WTC11 (cell line): ENCODE results near the gene PRRT1. TPM values are rescaled to one million over a fixed set of nuclear protein-coding genes. Genes with fewer than 3 reads are reported as not detected.
A peak's percentile ranks its signal among the peaks of the same experiment; 100 is the strongest.

Source experiments
- ATAC-seq: fragments of 200-7000 bp; cut with Tn5 transposase; 2 replicates; pipeline ENCODE4 v1.10.0; 2021; ENCODE audit warnings: mild to moderate bottlenecking, moderate library complexity
- CTCF ChIA-PET: fragments of 300-600 bp; sonication (Branson Sonifier 250); formaldehyde crosslinking; loops from one replicate; lab custom pipeline; 2021; ENCODE audit warnings: antibody characterized with exemption; lab: Charles Lee
- POLR2A ChIA-PET: fragments of 350-600 bp; sonication (Branson Sonifier 250); formaldehyde crosslinking; loops from one replicate; lab custom pipeline; 2021; ENCODE audit warnings: antibody characterized with exemption; lab: Charles Lee
- DNase-seq: peaks from one replicate; pipeline ENCODE4 v3.0.0; 2021; ENCODE audit warnings: low spot score
- H3K27ac Mint-ChIP-seq: 2 replicates; pipeline ENCODE4 v1.8.0; 2021; ENCODE audit warnings: mixed read lengths
- H3K27me3 Mint-ChIP-seq: 2 replicates; pipeline ENCODE4 v1.8.0; 2021; ENCODE audit warnings: low read depth, mild to moderate bottlenecking, moderate library complexity, mixed read lengths
- H3K36me3 Mint-ChIP-seq: 2 replicates; pipeline ENCODE4 v1.8.0; 2021; ENCODE audit warnings: mixed read lengths
- H3K4me1 Mint-ChIP-seq: 2 replicates; pipeline ENCODE4 v1.8.0; 2022; ENCODE audit warnings: mixed read lengths
- H3K4me3 Mint-ChIP-seq: 2 replicates; pipeline ENCODE4 v1.8.0; 2021; ENCODE audit warnings: mild to moderate bottlenecking, moderate library complexity, mixed read lengths
- H3K9me3 Mint-ChIP-seq: 2 replicates; pipeline ENCODE4 v1.8.0; 2021; ENCODE audit warnings: mixed read lengths
- ATF1 ChIP-seq: sonication (generic); formaldehyde crosslinking; IDR thresholded peaks from 2 replicates; pipeline ENCODE4 v1.8.1; 2023; ENCODE audit warnings: mild to moderate bottlenecking, moderate library complexity, missing genetic modification reagents
- ATF6 ChIP-seq: sonication (generic); formaldehyde crosslinking; IDR thresholded peaks from 2 replicates; pipeline ENCODE4 v1.8.1; 2023; ENCODE audit warnings: mild to moderate bottlenecking, missing genetic modification reagents
- CREM ChIP-seq: sonication (generic); formaldehyde crosslinking; IDR thresholded peaks from 2 replicates; pipeline ENCODE4 v1.8.1; 2022; ENCODE audit warnings: mild to moderate bottlenecking, missing genetic modification reagents, moderate library complexity
- ESRRA ChIP-seq: sonication (generic); formaldehyde crosslinking; IDR thresholded peaks from 2 replicates; pipeline ENCODE4 v1.8.1; 2022; ENCODE audit warnings: mild to moderate bottlenecking, missing genetic modification reagents, borderline replicate concordance
- FOXK1 ChIP-seq: sonication (generic); formaldehyde crosslinking; IDR thresholded peaks from 2 replicates; pipeline ENCODE4 v1.8.0; 2022; ENCODE audit warnings: mild to moderate bottlenecking, moderate library complexity, missing genetic modification reagents
- HMGA2 ChIP-seq: fragments of 250-450 bp; sonication (Bioruptor Pico); IDR thresholded peaks from 2 replicates; pipeline ENCODE4 v1.4.0; 2021; ENCODE audit warnings: mild to moderate bottlenecking, moderate library complexity
- KAT7 ChIP-seq: sonication (generic); formaldehyde crosslinking; IDR thresholded peaks from 2 replicates; pipeline ENCODE4 v1.8.1; 2023; ENCODE audit warnings: missing genetic modification reagents, mild to moderate bottlenecking, borderline replicate concordance
- MLX ChIP-seq: sonication (generic); formaldehyde crosslinking; IDR thresholded peaks from 2 replicates; pipeline ENCODE4 v1.8.1; 2023; ENCODE audit warnings: mild to moderate bottlenecking, missing genetic modification reagents, moderate library complexity
- MYBL2 ChIP-seq: sonication (generic); formaldehyde crosslinking; IDR thresholded peaks from 2 replicates; pipeline ENCODE4 v1.8.1; 2023; ENCODE audit warnings: mild to moderate bottlenecking, moderate library complexity, missing genetic modification reagents
- SOX15 ChIP-seq: fragments of 250-450 bp; sonication (Bioruptor Pico); IDR thresholded peaks from 2 replicates; pipeline ENCODE4 v1.9.0; 2021; ENCODE audit warnings: mild to moderate bottlenecking
- SP1 ChIP-seq: sonication (generic); formaldehyde crosslinking; conservative IDR thresholded peaks from 2 replicates; pipeline ENCODE4 v1.8.1; 2022; ENCODE audit warnings: missing genetic modification reagents
- TEAD1 ChIP-seq: sonication (generic); formaldehyde crosslinking; IDR thresholded peaks from 2 replicates; pipeline ENCODE4 v1.8.0; 2022; ENCODE audit warnings: mild to moderate bottlenecking, missing genetic modification reagents
- ZNF219 ChIP-seq: sonication (generic); formaldehyde crosslinking; IDR thresholded peaks from 2 replicates; pipeline ENCODE4 v1.8.0; 2023; ENCODE audit warnings: missing genetic modification reagents, mild to moderate bottlenecking, borderline replicate concordance
- ZNF317 ChIP-seq: sonication (generic); formaldehyde crosslinking; IDR thresholded peaks from 2 replicates; pipeline ENCODE4 v1.8.1; 2023; ENCODE audit warnings: low read depth, mild to moderate bottlenecking, moderate library complexity, missing genetic modification reagents, borderline replicate concordance
- ZNF396 ChIP-seq: fragments of 250-450 bp; sonication (Bioruptor Pico); IDR thresholded peaks from 2 replicates; pipeline ENCODE4 v1.8.0; 2021; ENCODE audit warnings: mild to moderate bottlenecking, moderate library complexity, borderline replicate concordance
- ZNF671 ChIP-seq: fragments of 250-450 bp; sonication (Bioruptor Pico); IDR thresholded peaks from 2 replicates; pipeline ENCODE4 v1.8.0; 2021; ENCODE audit warnings: mild to moderate bottlenecking
- total RNA-seq: library from RNA; stranded (reverse); gene quantifications from 3 replicates; pipeline ENCODE4 v1.2.3, GENCODE V29; 2021
- TF ChIP-seq, protein P1 (sequence below): sonication (generic); formaldehyde crosslinking; IDR thresholded peaks from 2 replicates; pipeline ENCODE4 v1.8.1; 2023; ENCODE audit warnings: mild to moderate bottlenecking, missing genetic modification reagents
- TF ChIP-seq, protein P2 (sequence below): sonication (generic); formaldehyde crosslinking; IDR thresholded peaks from 2 replicates; pipeline ENCODE4 v1.8.0; 2022; ENCODE audit warnings: mild to moderate bottlenecking, missing genetic modification reagents
- TF ChIP-seq, protein P3 (sequence below): sonication (generic); formaldehyde crosslinking; IDR thresholded peaks from 2 replicates; pipeline ENCODE4 v1.8.1; 2023; ENCODE audit warnings: mild to moderate bottlenecking, missing genetic modification reagents, moderate library complexity
- TF ChIP-seq, protein P4 (sequence below): sonication (generic); formaldehyde crosslinking; IDR thresholded peaks from 2 replicates; pipeline ENCODE4 v1.8.0; 2022; ENCODE audit warnings: mild to moderate bottlenecking, missing genetic modification reagents
- TF ChIP-seq, protein P5 (sequence below): sonication (generic); formaldehyde crosslinking; IDR thresholded peaks from 2 replicates; pipeline ENCODE4 v1.8.0; 2022; ENCODE audit warnings: mild to moderate bottlenecking, missing genetic modification reagents
- TF ChIP-seq, protein P6 (sequence below): sonication (generic); formaldehyde crosslinking; IDR thresholded peaks from 2 replicates; pipeline ENCODE4 v1.8.0; 2023; ENCODE audit warnings: missing genetic modification reagents
- TF ChIP-seq, protein P7 (sequence below): fragments of 250-450 bp; sonication (Bioruptor Pico); conservative IDR thresholded peaks from 2 replicates; pipeline ENCODE4 v1.9.0; 2021; ENCODE audit warnings: mild to moderate bottlenecking

The PRRT1 gene
- total RNA-seq, 1 experiment from 2014 or later, result 1.6 TPM

DNA sequence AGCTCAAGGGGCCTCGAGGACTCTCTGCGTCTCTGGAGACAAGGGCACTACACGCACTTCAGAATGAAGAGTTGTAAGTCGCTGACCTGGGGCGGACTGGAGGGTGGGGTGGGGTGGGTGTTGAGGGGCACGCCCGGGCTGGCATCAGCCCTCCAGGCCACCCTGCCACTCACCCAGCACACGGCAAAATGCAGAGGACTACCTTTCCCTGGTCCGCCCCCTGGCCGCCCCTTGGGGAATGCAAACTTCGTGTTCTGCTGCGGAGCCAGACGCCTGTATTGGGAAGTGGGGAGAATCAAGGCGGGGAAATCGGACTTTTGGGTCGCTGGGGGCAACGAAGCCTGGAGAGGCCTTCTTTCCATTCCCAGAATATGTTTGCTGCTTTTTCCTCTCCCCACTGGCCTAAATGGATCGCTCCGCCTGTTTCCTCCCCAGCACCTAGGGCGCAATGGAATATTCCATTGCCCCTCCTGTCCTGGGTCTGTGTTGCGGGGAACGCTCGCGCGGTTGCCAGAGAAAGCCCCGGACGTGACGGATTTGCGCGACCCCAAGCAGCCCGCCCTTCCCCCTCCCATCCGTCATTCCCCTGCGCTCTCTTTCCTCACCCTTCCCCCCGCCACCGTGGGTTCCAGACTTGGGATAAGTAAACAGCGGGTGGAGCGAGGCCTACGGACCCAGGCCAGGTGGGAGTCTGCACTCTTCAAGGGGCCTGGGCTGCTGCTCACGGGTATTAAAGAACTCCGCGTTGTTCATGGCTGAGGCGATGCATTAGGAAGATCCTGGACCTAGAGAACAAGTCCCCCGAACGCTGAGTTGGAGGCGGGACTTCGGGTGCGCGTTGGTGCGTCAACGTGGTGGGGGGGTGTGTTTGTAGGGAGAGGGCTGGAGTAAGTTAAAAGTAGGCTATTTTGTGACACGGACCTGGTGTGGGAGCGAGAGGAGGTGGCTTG is 2.1 kb upstream of the PRRT1 start, which contains the start of gene PPT2:
TSS of gene PPT2 (plus strand) at position 578 of the 950 bp plus-strand sequence. CDS start 454 bp downstream, outside the sequence.
- H3K9me3 Mint-ChIP-seq, result no peaks in the 10 kb centered on the region
- peak; percentile 54 for ATAC-seq
- peaks cover 35% of the 10 kb centered on the region for H3K4me1 Mint-ChIP-seq
- peaks cover 26% of the 10 kb centered on the region for H3K36me3 Mint-ChIP-seq
- H3K27ac Mint-ChIP-seq, result peak within 1 kb of the TSS; percentile 99
- peak; percentile 89 for DNase-seq
- ChIA-PET POLR2A (interaction anchor here (1.0 to 1.8 kb wide), 4 partner anchors 11 to 26 kb away, joined by 3 to 7 read pairs (median 4); partner anchors contain the start of gene ATF6B), CTCF (interaction anchor here (0.5 to 3.3 kb wide), 21 partner anchors 8 to 650 kb away, joined by 3 to 20 read pairs (median 5); partner anchors contain the start of genes ATF6B, EGFL8, GPSM3 and PBX2)
- peaks cover 39% of the 10 kb centered on the region for H3K27me3 Mint-ChIP-seq
- peak within 1 kb of the TSS; percentile 100 for H3K4me3 Mint-ChIP-seq
- TF ChIP-seq ZNF671 (no peak), MYBL2 (CRISPR knock-in tag) (0 out of 2 replicates have a peak, but pooled peaks have one; percentile 10), SP1 (CRISPR knock-in tag) (0 out of 2 replicates have a peak, but pooled peaks have one; percentile 39), MLX (CRISPR knock-in tag) (no peak), ATF1 (CRISPR knock-in tag) (no peak), ZNF219 (CRISPR knock-in tag) (no peak), ESRRA (CRISPR knock-in tag) (no peak), ZNF396 (CRISPR knock-in tag) (no peak), SOX15 (CRISPR knock-in tag) (no peak), ATF6 (CRISPR knock-in tag) (no peak), TEAD1 (CRISPR knock-in tag) (no peak; the same call in none of the 2 replicates), ZNF317 (CRISPR knock-in tag) (no peak), KAT7 (no peak), FOXK1 (peak; percentile 67; the same call in 1 of the 2 replicates), HMGA2 (CRISPR knock-in tag) (no peak), CREM (no peak; the same call in 1 of the 2 replicates)
- TF ChIP-seq, protein P1, sequence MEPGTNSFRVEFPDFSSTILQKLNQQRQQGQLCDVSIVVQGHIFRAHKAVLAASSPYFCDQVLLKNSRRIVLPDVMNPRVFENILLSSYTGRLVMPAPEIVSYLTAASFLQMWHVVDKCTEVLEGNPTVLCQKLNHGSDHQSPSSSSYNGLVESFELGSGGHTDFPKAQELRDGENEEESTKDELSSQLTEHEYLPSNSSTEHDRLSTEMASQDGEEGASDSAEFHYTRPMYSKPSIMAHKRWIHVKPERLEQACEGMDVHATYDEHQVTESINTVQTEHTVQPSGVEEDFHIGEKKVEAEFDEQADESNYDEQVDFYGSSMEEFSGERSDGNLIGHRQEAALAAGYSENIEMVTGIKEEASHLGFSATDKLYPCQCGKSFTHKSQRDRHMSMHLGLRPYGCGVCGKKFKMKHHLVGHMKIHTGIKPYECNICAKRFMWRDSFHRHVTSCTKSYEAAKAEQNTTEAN (CRISPR knock-in tag), result no peak
- TF ChIP-seq, protein P2, sequence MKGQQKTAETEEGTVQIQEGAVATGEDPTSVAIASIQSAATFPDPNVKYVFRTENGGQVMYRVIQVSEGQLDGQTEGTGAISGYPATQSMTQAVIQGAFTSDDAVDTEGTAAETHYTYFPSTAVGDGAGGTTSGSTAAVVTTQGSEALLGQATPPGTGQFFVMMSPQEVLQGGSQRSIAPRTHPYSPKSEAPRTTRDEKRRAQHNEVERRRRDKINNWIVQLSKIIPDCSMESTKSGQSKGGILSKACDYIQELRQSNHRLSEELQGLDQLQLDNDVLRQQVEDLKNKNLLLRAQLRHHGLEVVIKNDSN (CRISPR knock-in tag), result no peak
- TF ChIP-seq, protein P3, sequence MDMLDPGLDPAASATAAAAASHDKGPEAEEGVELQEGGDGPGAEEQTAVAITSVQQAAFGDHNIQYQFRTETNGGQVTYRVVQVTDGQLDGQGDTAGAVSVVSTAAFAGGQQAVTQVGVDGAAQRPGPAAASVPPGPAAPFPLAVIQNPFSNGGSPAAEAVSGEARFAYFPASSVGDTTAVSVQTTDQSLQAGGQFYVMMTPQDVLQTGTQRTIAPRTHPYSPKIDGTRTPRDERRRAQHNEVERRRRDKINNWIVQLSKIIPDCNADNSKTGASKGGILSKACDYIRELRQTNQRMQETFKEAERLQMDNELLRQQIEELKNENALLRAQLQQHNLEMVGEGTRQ (CRISPR knock-in tag), result no peak
- TF ChIP-seq, protein P4, sequence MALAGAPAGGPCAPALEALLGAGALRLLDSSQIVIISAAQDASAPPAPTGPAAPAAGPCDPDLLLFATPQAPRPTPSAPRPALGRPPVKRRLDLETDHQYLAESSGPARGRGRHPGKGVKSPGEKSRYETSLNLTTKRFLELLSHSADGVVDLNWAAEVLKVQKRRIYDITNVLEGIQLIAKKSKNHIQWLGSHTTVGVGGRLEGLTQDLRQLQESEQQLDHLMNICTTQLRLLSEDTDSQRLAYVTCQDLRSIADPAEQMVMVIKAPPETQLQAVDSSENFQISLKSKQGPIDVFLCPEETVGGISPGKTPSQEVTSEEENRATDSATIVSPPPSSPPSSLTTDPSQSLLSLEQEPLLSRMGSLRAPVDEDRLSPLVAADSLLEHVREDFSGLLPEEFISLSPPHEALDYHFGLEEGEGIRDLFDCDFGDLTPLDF (CRISPR knock-in tag), result no peak
- TF ChIP-seq, protein P5, sequence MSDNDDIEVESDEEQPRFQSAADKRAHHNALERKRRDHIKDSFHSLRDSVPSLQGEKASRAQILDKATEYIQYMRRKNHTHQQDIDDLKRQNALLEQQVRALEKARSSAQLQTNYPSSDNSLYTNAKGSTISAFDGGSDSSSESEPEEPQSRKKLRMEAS (CRISPR knock-in tag), result peak; percentile 64
- TF ChIP-seq, protein P6, sequence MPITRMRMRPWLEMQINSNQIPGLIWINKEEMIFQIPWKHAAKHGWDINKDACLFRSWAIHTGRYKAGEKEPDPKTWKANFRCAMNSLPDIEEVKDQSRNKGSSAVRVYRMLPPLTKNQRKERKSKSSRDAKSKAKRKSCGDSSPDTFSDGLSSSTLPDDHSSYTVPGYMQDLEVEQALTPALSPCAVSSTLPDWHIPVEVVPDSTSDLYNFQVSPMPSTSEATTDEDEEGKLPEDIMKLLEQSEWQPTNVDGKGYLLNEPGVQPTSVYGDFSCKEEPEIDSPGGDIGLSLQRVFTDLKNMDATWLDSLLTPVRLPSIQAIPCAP, result no peak
- TF ChIP-seq, protein P7, sequence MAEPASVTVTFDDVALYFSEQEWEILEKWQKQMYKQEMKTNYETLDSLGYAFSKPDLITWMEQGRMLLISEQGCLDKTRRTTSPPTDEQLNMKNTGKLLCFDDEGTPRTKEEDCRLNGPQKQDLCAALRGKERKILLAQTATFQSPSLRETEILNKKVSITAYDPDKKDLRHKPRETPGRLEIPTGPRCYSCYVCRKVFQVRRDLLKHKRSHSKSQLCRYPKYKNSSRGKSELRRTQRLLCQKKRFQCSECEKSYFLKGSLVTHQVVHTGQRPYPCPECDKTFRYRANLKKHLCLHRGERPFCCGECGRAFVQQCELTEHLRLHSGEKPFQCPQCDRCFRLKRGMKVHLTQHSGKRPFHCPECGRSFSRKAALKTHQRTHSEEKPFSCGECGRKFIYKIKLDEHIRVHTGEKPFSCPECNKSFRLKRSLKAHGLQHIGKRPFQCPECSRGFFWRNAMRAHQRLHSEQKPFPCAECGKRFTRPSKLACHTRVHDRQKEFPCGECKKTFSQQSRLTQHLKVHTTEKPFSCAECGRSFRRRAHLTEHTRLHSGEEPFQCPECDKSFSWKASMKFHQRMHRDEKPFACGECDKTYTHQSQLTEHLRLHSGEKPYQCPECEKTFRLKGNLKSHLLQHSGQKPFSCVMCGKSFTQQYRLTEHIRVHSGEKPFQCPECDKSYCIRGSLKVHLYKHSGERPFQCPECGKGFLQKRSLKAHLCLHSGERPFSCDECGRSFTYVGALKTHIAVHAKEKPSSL (CRISPR knock-in tag), result no peak
